IMR-90 (cell line): Measurements from ENCODE around the gene PHEX. TPM values are rescaled to one million over a fixed set of nuclear protein-coding genes. Genes with fewer than 3 reads are reported as not detected.

Experiments used
- ATAC-seq: fragments of 200-7000 bp; cut with Tn5 transposase; 2 replicates; pipeline ENCODE4 v1.9.1; 2020; ENCODE audit warnings: low read depth, mild to moderate bottlenecking, moderate library complexity
- BruUV-seq: library from RNA; stranded (reverse); fragments of 400-500 nt; replicated peaks from 2 replicates; lab custom pipeline; 2021; lab: Mats Ljungman, UMichigan
- CTCF ChIA-PET: fragments of 300-600 bp; formaldehyde crosslinking; extraction: SDS; loops from one replicate; lab custom pipeline; 2021; ENCODE audit warnings: antibody characterized with exemption; lab: Yijun Ruan, JAX
- POLR2A ChIA-PET: fragments of 300-600 bp; sonication (Branson Sonifier 250); formaldehyde crosslinking; loops from one replicate; lab custom pipeline; 2022; ENCODE audit warnings: antibody characterized with exemption; ENCODE audit not compliant: unreplicated experiment; lab: Charles Lee
- DNase-seq: peaks from one replicate; pipeline ENCODE4 v3.0.0; 2013
- H2AFZ ChIP-seq: replicated peaks from 2 replicates; pipeline ENCODE3; 2013; ENCODE audit warnings: low read length, mild to moderate bottlenecking; ENCODE audit not compliant: poor library complexity
- H2AK5ac ChIP-seq: 2 replicates; pipeline ENCODE4 v1.6.1; 2013; ENCODE audit warnings: low read depth, low read length, inconsistent platforms
- H2AK9ac ChIP-seq: replicated peaks from 2 replicates; pipeline ENCODE3; 2013; ENCODE audit warnings: mild to moderate bottlenecking, low read depth, low read length, moderate library complexity; ENCODE audit not compliant: poor library complexity
- H2BK120ac ChIP-seq: 2 replicates; pipeline ENCODE4 v1.6.1; 2013; ENCODE audit warnings: low read depth, low read length, inconsistent platforms
- H2BK15ac ChIP-seq: 3 replicates; pipeline ENCODE4 v1.6.1; 2013; ENCODE audit warnings: low read depth, low read length, inconsistent platforms
- H2BK20ac ChIP-seq: 2 replicates; pipeline ENCODE4 v1.6.1; 2013; ENCODE audit warnings: low read depth, mild to moderate bottlenecking, inconsistent platforms, low read length, moderate library complexity
- H2BK5ac ChIP-seq: 2 replicates; pipeline ENCODE4 v1.6.1; 2013; ENCODE audit warnings: mild to moderate bottlenecking, low read depth, low read length, inconsistent platforms; ENCODE audit not compliant: poor library complexity, severe bottlenecking
- H3K14ac ChIP-seq: replicated peaks from 2 replicates; pipeline ENCODE4 v1.6.1; 2013; ENCODE audit warnings: low read depth, low read length, inconsistent platforms
- H3K18ac ChIP-seq: 2 replicates; pipeline ENCODE4 v1.6.1; 2013; ENCODE audit warnings: low read depth, low read length, control low read depth
- H3K23ac ChIP-seq: 2 replicates; pipeline ENCODE4 v1.6.1; 2013; ENCODE audit warnings: low read depth, low read length, inconsistent platforms
- H3K27ac ChIP-seq: 2 replicates; pipeline ENCODE4 v1.5.1; 2013; ENCODE audit warnings: mild to moderate bottlenecking, control low read depth, low read length; ENCODE audit not compliant: insufficient read depth
- H3K27me3 ChIP-seq: 2 replicates; pipeline ENCODE4 v1.6.1; 2013; ENCODE audit warnings: low read length; ENCODE audit not compliant: control insufficient read depth, insufficient read depth
- H3K36me3 ChIP-seq: 2 replicates; pipeline ENCODE4 v1.6.1; 2013; ENCODE audit warnings: low read length, mixed read lengths; ENCODE audit not compliant: control insufficient read depth, insufficient read depth
- H3K4ac ChIP-seq: 2 replicates; pipeline ENCODE4 v1.6.1; 2013; ENCODE audit warnings: low read depth, low read length, inconsistent platforms
- H3K4me1 ChIP-seq: 2 replicates; pipeline ENCODE4 v1.6.1; 2013; ENCODE audit warnings: low read length, mixed read lengths; ENCODE audit not compliant: control insufficient read depth, insufficient read depth
- H3K4me2 ChIP-seq: 2 replicates; pipeline ENCODE4 v1.6.1; 2013; ENCODE audit warnings: low read depth, mild to moderate bottlenecking, control low read depth, low read length, moderate library complexity
- H3K4me3 ChIP-seq: 2 replicates; pipeline ENCODE4 v1.5.1; 2013; ENCODE audit warnings: low read depth, mild to moderate bottlenecking, control low read depth, low read length, moderate library complexity; ENCODE audit not compliant: insufficient read depth
- H3K56ac ChIP-seq: 2 replicates; pipeline ENCODE4 v1.6.1; 2013; ENCODE audit warnings: low read length, inconsistent platforms; ENCODE audit not compliant: insufficient read depth; ENCODE audit errors: extremely low read depth
- H3K79me1 ChIP-seq, 2 experiments: 2 replicates each; pipeline ENCODE4 v1.6.1; 2013; ENCODE audit warnings: low read length in 2 of 2, inconsistent platforms in 1 of 2, low read depth in 1 of 2
- H3K9ac ChIP-seq: 2 replicates; pipeline ENCODE4 v1.6.1; 2013; ENCODE audit warnings: low read depth, low read length, control low read depth
- H3K9me1 ChIP-seq: 2 replicates; pipeline ENCODE4 v1.6.1; 2013; ENCODE audit warnings: low read length, inconsistent platforms; ENCODE audit not compliant: insufficient read depth
- H3K9me3 ChIP-seq: 2 replicates; pipeline ENCODE4 v1.6.1; 2013; ENCODE audit warnings: low read length; ENCODE audit not compliant: control insufficient read depth, insufficient read depth
- H4K20me1 ChIP-seq: 2 replicates; pipeline ENCODE4 v1.6.1; 2013; ENCODE audit warnings: low read length, inconsistent platforms; ENCODE audit not compliant: insufficient read depth
- H4K5ac ChIP-seq: 2 replicates; pipeline ENCODE4 v1.6.1; 2013; ENCODE audit warnings: mild to moderate bottlenecking, low read depth, low read length, control low read depth
- H4K8ac ChIP-seq, 2 experiments: 2 replicates each; pipeline ENCODE4 v1.6.1; 2013; ENCODE audit warnings: low read depth in 2 of 2, low read length in 2 of 2, control low read depth in 1 of 2, inconsistent platforms in 1 of 2
- H4K91ac ChIP-seq: 2 replicates; pipeline ENCODE4 v1.6.1; 2013; ENCODE audit warnings: low read depth, low read length, inconsistent platforms; ENCODE audit not compliant: insufficient read depth
- BHLHE40 ChIP-seq: fragments of 150-350 bp; IDR thresholded peaks from 2 replicates; pipeline ENCODE4 v1.6.1; 2016; ENCODE audit warnings: mild to moderate bottlenecking, low read depth, low read length
- CEBPB ChIP-seq: IDR thresholded peaks from 2 replicates; pipeline ENCODE4 v1.6.1; 2012; ENCODE audit warnings: low read depth, low read length, improper control_type of control experiment
- CHD1 ChIP-seq: IDR thresholded peaks from 2 replicates; pipeline ENCODE4 v1.6.1; 2012; ENCODE audit warnings: low read depth, low read length, improper control_type of control experiment
- CTCF ChIP-seq: conservative IDR thresholded peaks from 2 replicates; pipeline ENCODE4 v1.5.1; 2012; ENCODE audit warnings: mild to moderate bottlenecking, low read depth, low read length, improper control_type of control experiment
- ELK1 ChIP-seq: fragments of 150-350 bp; IDR thresholded peaks from 2 replicates; pipeline ENCODE4 v1.6.1; 2016; ENCODE audit warnings: low read depth, mild to moderate bottlenecking, low read length, moderate library complexity, borderline replicate concordance
- FOS ChIP-seq: fragments of 150-350 bp; IDR thresholded peaks from 2 replicates; pipeline ENCODE4 v1.6.1; 2016; ENCODE audit warnings: low read depth, low read length
- MAFK ChIP-seq: IDR thresholded peaks from 2 replicates; pipeline ENCODE4 v1.6.1; 2012; ENCODE audit warnings: low read depth, low read length, improper control_type of control experiment
- MAZ ChIP-seq: IDR thresholded peaks from 2 replicates; pipeline ENCODE4 v1.6.1; 2012; ENCODE audit warnings: low read depth, mild to moderate bottlenecking, low read length, improper control_type of control experiment, moderate library complexity, borderline replicate concordance
- MXI1 ChIP-seq: IDR thresholded peaks from 2 replicates; pipeline ENCODE4 v1.6.1; 2012; ENCODE audit warnings: low read depth, mild to moderate bottlenecking, low read length, moderate library complexity, borderline replicate concordance
- NFE2L2 ChIP-seq: fragments of 150-350 bp; IDR thresholded peaks from 2 replicates; pipeline ENCODE4 v1.6.1; 2016; ENCODE audit warnings: low read depth, mild to moderate bottlenecking, low read length
- POLR2A ChIP-seq: IDR thresholded peaks from 2 replicates; pipeline ENCODE4 v1.6.1; 2012; ENCODE audit warnings: mild to moderate bottlenecking, low read depth, low read length
- RAD21 ChIP-seq: IDR thresholded peaks from 2 replicates; pipeline ENCODE4 v1.6.1; 2012; ENCODE audit warnings: low read length, improper control_type of control experiment
- RCOR1 ChIP-seq: IDR thresholded peaks from 2 replicates; pipeline ENCODE4 v1.6.1; 2012; ENCODE audit warnings: mild to moderate bottlenecking, low read length, improper control_type of control experiment; ENCODE audit not compliant: insufficient replicate concordance
- RFX5 ChIP-seq: IDR thresholded peaks from 2 replicates; pipeline ENCODE4 v1.8.0; 2012; ENCODE audit warnings: low read depth, mild to moderate bottlenecking, low read length, moderate library complexity
- SMC3 ChIP-seq: fragments of 150-350 bp; IDR thresholded peaks from 2 replicates; pipeline ENCODE4 v1.6.1; 2016; ENCODE audit warnings: low read depth, mild to moderate bottlenecking, antibody characterized with exemption, low read length, moderate library complexity
- USF2 ChIP-seq: fragments of 150-350 bp; IDR thresholded peaks from 2 replicates; pipeline ENCODE4 v1.6.1; 2017; ENCODE audit warnings: mild to moderate bottlenecking, antibody characterized with exemption, low read length, low read depth
- WGBS, 2 experiments: methylation state at CpG; one replicate each; pipeline versions ENCODE4 v1.1.5 to v1.1.7; 2013; ENCODE audit warnings: missing lambda C conversion rate in 2 of 2; ENCODE audit not compliant: insufficient read length in 1 of 2; ENCODE audit errors: extremely low coverage in 2 of 2; 5-methylcytosine and 5-hydroxymethylcytosine counted together
- dilution Hi-C: fragments of 300-500 bp; cut with HindIII; formaldehyde crosslinking; loops from one replicate; pipeline ENCODE4 v1.14.3; 2018; ENCODE audit warnings: low sequenced_read_pairs; ENCODE audit not compliant: unreplicated experiment
- in situ Hi-C: fragments of 300-500 bp; cut with MboI; formaldehyde crosslinking; loops from 3 replicates; pipeline ENCODE4 v1.14.3; 2019; ENCODE audit warnings: low sequenced_read_pairs, inconsistent platforms, mixed read lengths
- intact Hi-C: fragments of 100-400 bp; cut with micrococcal nuclease; formaldehyde crosslinking; loops from 2 replicates; pipeline ENCODE4 v1.10.0; 2022
- polyA plus RNA-seq, 3 experiments: library from polyadenylated mRNA; depleted of rRNA; stranded (reverse); fragments of >200 nt; gene quantifications; 2 replicates each; pipeline ENCODE4 v1.2.3, GENCODE V29; 2012; ENCODE audit warnings: low replicate concordance in 1 of 3
- total RNA-seq: library from RNA; depleted of rRNA; stranded (reverse); fragments of >200 nt; gene quantifications from 2 replicates; pipeline ENCODE4 v1.2.3, GENCODE V29; 2012

The PHEX gene
- total and polyA plus RNA-seq, 2 of the 4 experiments (the other 2 are of a cell fraction) = 0.10 to 0.18 TPM

- DNase-seq = no peak
- H3K4ac ChIP-seq = no peak overlapping the region
- no peak overlapping the region for H3K18ac ChIP-seq
- BruUV-seq = no TSS peak
- H4K91ac ChIP-seq = no peak overlapping the region
- H3K27ac ChIP-seq = no peak overlapping the region
- no peak overlapping the region for H3K56ac ChIP-seq
- no peak for ATAC-seq
- dilution Hi-C loops = no loop called here
- H3K4me3 ChIP-seq = no peak overlapping the region
- no peak overlapping the region for H2BK20ac ChIP-seq
- ChIA-PET CTCF (no interaction called here), POLR2A (interaction anchor here (1.1 kb wide), 1 partner anchor 606 kb away, joined by 9 read pairs; no protein-coding TSS in a partner anchor)
- no peak overlapping the region for H3K9ac ChIP-seq
- no peaks in the 10 kb centered on the region for H3K79me1 ChIP-seq
- no peak overlapping the region for H2AFZ ChIP-seq
- H2BK5ac ChIP-seq = no peak overlapping the region
- no peak overlapping the region for H4K8ac ChIP-seq
- no peak overlapping the region for H3K14ac ChIP-seq
- no peaks in the 10 kb centered on the region for H4K20me1 ChIP-seq
- no peak overlapping the region for H2AK9ac ChIP-seq
- H3K4me1 ChIP-seq = no peaks in the 10 kb centered on the region
- H3K4me2 ChIP-seq = no peak overlapping the region
- intact Hi-C loops = no loop called here
- H3K23ac ChIP-seq = no peak overlapping the region
- no peaks in the 10 kb centered on the region for H3K9me3 ChIP-seq
- H2BK15ac ChIP-seq = no peak overlapping the region
- WGBS, 2 experiments = 59% methylated on average over 4 of the region's 7 CpGs; no CpG with 5 or more reads in 1 of the 2 experiments
- H2AK5ac ChIP-seq = no peak overlapping the region
- no peaks in the 10 kb centered on the region; the same call in 1 of the 2 replicates for H3K36me3 ChIP-seq
- TF ChIP-seq MXI1 = no peak
- no peak for TF ChIP-seq SMC3
- TF ChIP-seq RAD21 = no peak
- TF ChIP-seq CEBPB = no peak
- TF ChIP-seq CHD1 = no peak
- TF ChIP-seq BHLHE40 = no peak
- TF ChIP-seq ELK1 = no peak
- TF ChIP-seq CTCF = no peak
- TF ChIP-seq POLR2A = no peak
- no peak for TF ChIP-seq FOS
- TF ChIP-seq RCOR1 = no peak
- no peak for TF ChIP-seq NFE2L2
- TF ChIP-seq USF2 = no peak
- TF ChIP-seq MAFK = no peak
- no peak for TF ChIP-seq RFX5
- no peak for TF ChIP-seq MAZ
- no peak overlapping the region for H2BK120ac ChIP-seq
- H3K9me1 ChIP-seq = no peaks in the 10 kb centered on the region; the same call in 1 of the 2 replicates
- in situ Hi-C loops = no loop called here
- no peak overlapping the region for H4K5ac ChIP-seq
- H3K27me3 ChIP-seq = no peaks in the 10 kb centered on the region
Observed at GRCh38 chrX:22012931-22013330, 19.2 kb upstream of the PHEX start.
